HUES64 (cell line): ENCODE results near the gene CFAP206.

ENCODE experiments used
- H3K27ac ChIP-seq: 2 replicates; pipeline ENCODE4 v1.7.0; 2013; ENCODE audit warnings: low read depth, low read length, inconsistent platforms
- H3K27me3 ChIP-seq: 2 replicates; pipeline ENCODE4 v1.6.1; 2013; ENCODE audit warnings: mild to moderate bottlenecking, low read length; ENCODE audit not compliant: insufficient read depth
- H3K36me3 ChIP-seq: 2 replicates; pipeline ENCODE4 v1.6.1; 2013; ENCODE audit warnings: mild to moderate bottlenecking, low read length; ENCODE audit not compliant: insufficient read depth
- H3K4me1 ChIP-seq: 2 replicates; pipeline ENCODE4 v1.6.1; 2013; ENCODE audit warnings: mild to moderate bottlenecking, low read length, moderate library complexity; ENCODE audit not compliant: insufficient read depth
- H3K4me3 ChIP-seq: 2 replicates; pipeline ENCODE4 v1.5.1; 2013; ENCODE audit warnings: mild to moderate bottlenecking, low read length, moderate library complexity
- H3K9ac ChIP-seq: 2 replicates; pipeline ENCODE4 v1.6.1; 2013; ENCODE audit warnings: mild to moderate bottlenecking, low read depth, low read length
- H3K9me3 ChIP-seq: 2 replicates; pipeline ENCODE4 v1.6.1; 2013; ENCODE audit warnings: low read depth, low read length; ENCODE audit not compliant: insufficient read depth
- WGBS: fragments of 150-250, 120-280 bp; methylation state at CpG from one replicate; pipeline ENCODE4 v1.1.7; 2013; ENCODE audit warnings: missing lambda C conversion rate; 5-methylcytosine and 5-hydroxymethylcytosine counted together

CFAP206 gene

GRCh38 chr6:87426789-87427188, 19.0 kb downstream of the CFAP206 start:
- 94% methylated on average over 3 of the region's 4 CpGs for WGBS
- H3K36me3 ChIP-seq: no peaks in the 10 kb centered on the region
- no peak overlapping the region for H3K4me3 ChIP-seq
- H3K9ac ChIP-seq: no peak overlapping the region
- H3K9me3 ChIP-seq: no peaks in the 10 kb centered on the region
- H3K27me3 ChIP-seq: no peaks in the 10 kb centered on the region
- H3K4me1 ChIP-seq: no peaks in the 10 kb centered on the region
- H3K27ac ChIP-seq: no peak overlapping the region

DNA sequence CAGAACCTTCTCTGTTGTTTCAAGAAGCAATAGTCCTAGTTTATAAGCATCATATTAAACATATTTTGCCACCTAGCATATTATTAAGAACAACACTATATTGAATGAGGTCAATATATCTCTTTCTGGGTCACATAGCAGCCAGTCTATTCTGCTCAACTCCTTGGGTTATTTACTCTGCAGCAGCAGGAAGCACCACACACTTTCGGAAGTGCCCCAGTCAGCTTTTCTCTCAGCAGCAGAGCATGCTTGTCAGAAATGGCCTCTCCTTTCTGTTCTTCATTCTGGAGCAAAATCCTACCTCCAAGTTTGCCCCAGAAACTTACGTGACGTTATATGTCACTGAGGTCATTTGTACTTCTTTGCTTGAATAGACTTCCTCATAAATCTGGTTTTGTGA, 22.7 kb downstream of the CFAP206 start:
- Histone ChIP-seq H3K4me3 (no peak overlapping the region), H3K27ac (no peak overlapping the region), H3K4me1 (no peaks in the 10 kb centered on the region), H3K36me3 (no peaks in the 10 kb centered on the region), H3K27me3 (no peaks in the 10 kb centered on the region), H3K9ac (no peak overlapping the region), H3K9me3 (no peaks in the 10 kb centered on the region)
- 86% methylated on average over 3 of the region's 3 CpGs for WGBS

- WGBS: 91% methylated on average over 5 of the region's 5 CpGs
- H3K27ac ChIP-seq: no peak overlapping the region
- no peak overlapping the region for H3K9ac ChIP-seq
- no peaks in the 10 kb centered on the region for H3K9me3 ChIP-seq
- no peak overlapping the region for H3K4me3 ChIP-seq
- no peaks in the 10 kb centered on the region for H3K27me3 ChIP-seq
- H3K4me1 ChIP-seq: no peaks in the 10 kb centered on the region
- H3K36me3 ChIP-seq: no peaks in the 10 kb centered on the region
Measured at GRCh38 chr6:87431263-87431662, 23.5 kb downstream of the CFAP206 start.

DNA sequence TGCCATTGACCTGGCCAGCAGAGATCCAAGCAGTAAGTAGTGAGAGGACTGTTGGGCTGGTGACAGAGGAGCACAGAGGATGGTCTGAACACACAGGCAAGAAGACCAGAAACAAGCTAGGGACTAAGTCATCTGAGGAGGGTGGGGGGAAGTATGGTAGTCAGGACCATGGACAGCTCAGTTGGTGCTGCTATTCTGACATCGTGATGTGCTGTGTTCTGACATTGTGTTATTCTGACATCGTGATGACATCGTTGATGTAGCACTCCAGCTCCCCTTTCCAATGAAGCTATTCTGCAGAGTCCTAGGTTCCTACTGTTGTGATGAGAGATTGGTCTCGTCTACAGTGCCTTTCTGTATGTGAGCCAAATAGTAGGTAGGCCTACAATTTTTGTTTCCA, 28.7 kb downstream of the CFAP206 start:
- H3K27ac ChIP-seq: no peak overlapping the region
- H3K9me3 ChIP-seq: no peaks in the 10 kb centered on the region
- no peak overlapping the region for H3K9ac ChIP-seq
- 24% methylated on average over 4 of the region's 4 CpGs for WGBS
- no peaks in the 10 kb centered on the region for H3K36me3 ChIP-seq
- no peak overlapping the region for H3K4me3 ChIP-seq
- no peaks in the 10 kb centered on the region for H3K27me3 ChIP-seq
- no peaks in the 10 kb centered on the region for H3K4me1 ChIP-seq

GRCh38 chr6:87441711-87442110, 33.9 kb downstream of the CFAP206 start:
- Histone ChIP-seq H3K27ac (no peak overlapping the region), H3K9ac (no peak overlapping the region), H3K4me3 (no peak overlapping the region), H3K9me3 (no peaks in the 10 kb centered on the region), H3K27me3 (no peaks in the 10 kb centered on the region), H3K36me3 (no peaks in the 10 kb centered on the region), H3K4me1 (peaks cover 12% of the 10 kb centered on the region)
- WGBS: 93% methylated on average over 5 of the region's 5 CpGs

DNA sequence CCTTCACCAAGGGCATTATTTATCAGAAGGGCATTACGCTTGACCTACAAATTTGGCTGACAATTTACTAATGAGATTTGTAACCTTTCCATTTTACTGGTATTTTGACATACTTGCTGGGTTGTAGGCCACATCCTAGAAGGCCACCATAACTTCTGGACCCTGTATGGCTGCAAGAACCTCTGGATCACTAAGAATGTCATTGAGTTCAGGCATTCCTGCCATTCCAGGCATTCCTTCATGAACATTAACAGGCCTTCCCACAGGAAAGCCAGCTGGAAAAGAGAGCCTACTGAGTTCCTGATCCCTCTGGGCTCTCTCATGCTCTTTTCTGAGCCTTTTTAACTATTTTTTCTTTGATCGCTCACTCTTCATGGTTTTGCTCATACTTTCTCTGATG, 36.6 kb downstream of the CFAP206 start:
- no peak overlapping the region for H3K9ac ChIP-seq
- WGBS: 94% methylated on average over 2 of the region's 2 CpGs
- H3K4me3 ChIP-seq: no peak overlapping the region
- peak overlapping the region; percentile 82 for H3K27ac ChIP-seq
- no peaks in the 10 kb centered on the region for H3K27me3 ChIP-seq
- H3K36me3 ChIP-seq: no peaks in the 10 kb centered on the region
- H3K4me1 ChIP-seq: peaks cover 12% of the 10 kb centered on the region
- H3K9me3 ChIP-seq: no peaks in the 10 kb centered on the region

DNA sequence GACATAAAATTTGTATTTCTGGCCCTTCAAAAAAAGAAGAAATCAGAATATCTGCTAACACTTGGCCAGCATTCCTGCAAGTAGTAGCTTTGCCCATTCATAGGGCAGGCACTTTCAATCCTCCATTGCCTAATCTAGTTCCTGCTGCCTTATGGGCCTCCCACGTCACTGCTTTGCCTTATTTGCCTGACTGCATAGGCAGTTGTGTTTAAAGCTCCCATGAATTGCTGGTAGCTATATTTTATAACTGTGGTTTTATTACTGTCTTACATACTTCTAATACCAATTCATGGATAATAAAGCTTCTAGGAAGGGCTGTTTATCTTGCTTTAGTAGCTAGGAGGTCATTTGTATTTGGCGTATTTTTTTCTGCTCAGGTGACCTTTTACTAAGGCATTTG, 57.3 kb downstream of the CFAP206 start:
- H3K27me3 ChIP-seq: no peaks in the 10 kb centered on the region
- WGBS: 91% methylated on average over 2 of the region's 2 CpGs
- H3K36me3 ChIP-seq: no peaks in the 10 kb centered on the region
- no peak overlapping the region for H3K4me3 ChIP-seq
- no peak overlapping the region for H3K27ac ChIP-seq
- no peaks in the 10 kb centered on the region for H3K9me3 ChIP-seq
- no peak overlapping the region for H3K9ac ChIP-seq
- no peaks in the 10 kb centered on the region for H3K4me1 ChIP-seq

GRCh38 chr6:87472525-87473418, 65.0 kb downstream of the CFAP206 start, which contains the start of gene SLC35A1:
TSS of gene SLC35A1 (plus strand) at chr6:87472974. CDS start at chr6:87473004, 30 bp downstream.
- Histone ChIP-seq H3K4me1 (peaks cover 6% of the 10 kb centered on the region; the same call in 1 of the 2 replicates), H3K9me3 (no peaks in the 10 kb centered on the region), H3K27me3 (no peaks in the 10 kb centered on the region), H3K36me3 (0 out of 2 replicates have a peak, but pooled peaks cover 2% of the 10 kb centered on the region), H3K9ac (peak within 1 kb of the TSS; percentile 68), H3K4me3 (peak within 1 kb of the TSS; percentile 83), H3K27ac (peak within 1 kb of the TSS; percentile 73)
- WGBS: under 1% methylated on average over 70 of the region's 70 CpGs

DNA sequence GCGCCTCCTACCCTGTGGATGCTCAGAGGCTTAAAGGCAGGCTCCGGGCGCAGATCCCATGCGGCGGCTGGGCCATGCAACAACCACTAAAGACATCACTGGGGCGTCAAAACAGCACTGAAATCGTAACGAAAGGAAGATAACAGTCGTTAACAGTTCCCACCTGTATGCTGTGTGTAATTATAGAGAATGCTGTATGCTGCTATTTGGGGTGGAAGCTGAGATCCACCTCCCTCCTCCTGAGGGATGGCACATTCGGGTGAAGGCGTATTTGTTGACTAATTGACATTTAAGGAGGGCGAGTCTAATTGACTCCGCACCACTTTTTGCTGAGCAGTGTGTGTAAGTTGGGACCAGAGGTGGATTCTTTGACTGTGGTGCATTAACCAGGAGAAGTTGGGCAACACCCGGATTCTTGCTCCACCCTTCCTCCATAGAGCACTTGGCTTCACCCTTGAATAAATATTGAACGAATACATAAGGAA, 65.7 kb downstream of the CFAP206 start:
- 0 out of 2 replicates have a peak, but pooled peaks cover 5% of the 10 kb centered on the region for H3K36me3 ChIP-seq
- peaks cover 6% of the 10 kb centered on the region; the same call in 1 of the 2 replicates for H3K4me1 ChIP-seq
- no peaks in the 10 kb centered on the region; the same call in 1 of the 2 replicates for H3K9me3 ChIP-seq
- WGBS: 9% methylated on average over 15 of the region's 15 CpGs
- no peaks in the 10 kb centered on the region for H3K27me3 ChIP-seq
- H3K4me3 ChIP-seq: peak overlapping the region; percentile 83
- H3K9ac ChIP-seq: peak overlapping the region; percentile 44; the same call in 1 of the 2 replicates
- no peak overlapping the region for H3K27ac ChIP-seq

GRCh38 chr6:87481931-87482330, 74.2 kb downstream of the CFAP206 start:
- Histone ChIP-seq H3K27ac (no peak overlapping the region), H3K9me3 (no peaks in the 10 kb centered on the region; the same call in 1 of the 2 replicates), H3K27me3 (no peaks in the 10 kb centered on the region), H3K4me3 (no peak overlapping the region), H3K4me1 (peaks cover 6% of the 10 kb centered on the region), H3K36me3 (0 out of 2 replicates have a peak, but pooled peaks cover 8% of the 10 kb centered on the region), H3K9ac (no peak overlapping the region)
- 100% methylated on average over 3 of the region's 3 CpGs for WGBS

GRCh38 chr6:87482366-87482765, 74.6 kb downstream of the CFAP206 start:
- Histone ChIP-seq H3K4me3 (no peak overlapping the region), H3K9me3 (no peaks in the 10 kb centered on the region; the same call in 1 of the 2 replicates), H3K27ac (no peak overlapping the region), H3K36me3 (0 out of 2 replicates have a peak, but pooled peaks cover 8% of the 10 kb centered on the region), H3K27me3 (no peaks in the 10 kb centered on the region), H3K4me1 (peaks cover 8% of the 10 kb centered on the region), H3K9ac (no peak overlapping the region)
- 94% methylated on average over 4 of the region's 4 CpGs for WGBS
